Caco-2 (cell line): Measurements from ENCODE around the gene TTC33. TPM values are rescaled to one million over a fixed set of nuclear protein-coding genes. Genes with fewer than 3 reads are reported as not detected.

ENCODE experiments used
- BruUV-seq: library from RNA; stranded (reverse); fragments of 400-500 nt; replicated peaks from 2 replicates; lab custom pipeline; 2021; lab: Mats Ljungman, UMichigan
- CTCF ChIA-PET: fragments of 300-600 bp; sonication (Branson Sonifier 250); formaldehyde crosslinking; loops from one replicate; lab custom pipeline; 2022; ENCODE audit warnings: antibody characterized with exemption; lab: Charles Lee
- POLR2A ChIA-PET: fragments of 300-600 bp; sonication (Branson Sonifier 250); formaldehyde crosslinking; loops from one replicate; lab custom pipeline; 2022; ENCODE audit warnings: antibody characterized with exemption; lab: Charles Lee
- DNase-seq, 2 experiments: peaks; one replicate each; pipeline versions ENCODE4 v3.0.0 to v3.0.0-alpha.2; 2020 to 2022
- H3K27me3 ChIP-seq: replicated peaks from 2 replicates; pipeline ENCODE4 v1.6.0; 2011; ENCODE audit warnings: low read length; ENCODE audit not compliant: control insufficient read depth, insufficient read depth
- H3K36me3 ChIP-seq: 2 replicates; pipeline ENCODE4 v1.5.1; 2011; ENCODE audit warnings: low read length; ENCODE audit not compliant: control insufficient read depth, insufficient read depth
- H3K4me1 ChIP-seq: fragments of 250-450 bp; sonication (Bioruptor Pico); 2 replicates; pipeline ENCODE4 v1.5.1; 2020; ENCODE audit warnings: mild to moderate bottlenecking
- H3K4me3 ChIP-seq: 2 replicates; pipeline ENCODE4 v1.5.1; 2011; ENCODE audit warnings: low read depth, mild to moderate bottlenecking, control low read depth, low read length
- H3K9me3 ChIP-seq: fragments of 250-450 bp; sonication (Bioruptor Pico); 2 replicates; pipeline ENCODE4 v1.5.1; 2020; ENCODE audit warnings: mild to moderate bottlenecking, moderate library complexity
- H3K27ac Mint-ChIP-seq: one replicate; pipeline ENCODE4 v1.8.0; 2022; ENCODE audit warnings: mixed read lengths; ENCODE audit not compliant: unreplicated experiment
- H3K27me3 Mint-ChIP-seq: one replicate; pipeline ENCODE4 v1.8.0; 2022; ENCODE audit warnings: mixed read lengths; ENCODE audit not compliant: insufficient read depth, unreplicated experiment
- H3K36me3 Mint-ChIP-seq: one replicate; pipeline ENCODE4 v1.8.0; 2022; ENCODE audit warnings: mild to moderate bottlenecking, mixed read lengths; ENCODE audit not compliant: insufficient read depth, unreplicated experiment
- H3K4me1 Mint-ChIP-seq: one replicate; pipeline ENCODE4 v1.8.0; 2022; ENCODE audit warnings: low read depth, mixed read lengths; ENCODE audit not compliant: unreplicated experiment
- H3K4me3 Mint-ChIP-seq: one replicate; pipeline ENCODE4 v1.8.0; 2022; ENCODE audit warnings: mild to moderate bottlenecking, moderate library complexity, mixed read lengths; ENCODE audit not compliant: unreplicated experiment
- H3K9me3 Mint-ChIP-seq: one replicate; pipeline ENCODE4 v1.8.0; 2022; ENCODE audit warnings: mixed read lengths; ENCODE audit not compliant: unreplicated experiment
- CTCF ChIP-seq, 2 experiments: fragments of 200-600 bp in 1 of 2; IDR thresholded peaks; 1 replicate in 1 of 2; 2 replicates in 1 of 2; pipeline versions ENCODE4 v1.5.1 to v1.8.0; 2011 to 2022; ENCODE audit warnings: antibody characterized with exemption in 1 of 2, control low read depth in 1 of 2, inconsistent platforms in 1 of 2, low read depth in 1 of 2, low read length in 1 of 2, mild to moderate bottlenecking in 1 of 2, moderate library complexity in 1 of 2; ENCODE audit not compliant: insufficient read depth in 1 of 2, severe bottlenecking in 1 of 2, unreplicated experiment in 1 of 2
- intact Hi-C: fragments of 100-400 bp; cut with micrococcal nuclease; formaldehyde crosslinking; loops from one replicate; pipeline ENCODE4 v1.10.0; 2022; ENCODE audit not compliant: unreplicated experiment
- total RNA-seq: library from RNA; stranded (reverse); gene quantifications from 2 replicates; pipeline ENCODE4 v1.2.3, GENCODE V29; 2022

TTC33 gene
- total RNA-seq, 1 experiment from 2014 or later: 8.6 TPM

- ChIA-PET CTCF (no interaction called here), POLR2A (no interaction called here)
- DNase-seq: no peak
- no peak overlapping the region for H3K4me3 Mint-ChIP-seq
- no peaks in the 10 kb centered on the region for H3K36me3 ChIP-seq
- peaks cover 6% of the 10 kb centered on the region for H3K4me1 Mint-ChIP-seq
- intact Hi-C loops: no loop called here
- no TSS peak for BruUV-seq
- no peak overlapping the region for H3K27ac Mint-ChIP-seq
- 0 out of 2 replicates have a peak, but pooled peaks cover 3% of the 10 kb centered on the region for H3K9me3 ChIP-seq
- no peaks in the 10 kb centered on the region for H3K27me3 Mint-ChIP-seq
- peaks cover 10% of the 10 kb centered on the region for H3K9me3 Mint-ChIP-seq
- H3K36me3 Mint-ChIP-seq: no peaks in the 10 kb centered on the region
- no peak for TF ChIP-seq CTCF (IDR thresholded peaks at IDR 0.05; ENCODE audit: insufficient read depth in 1 of 2, low read depth in 1 of 2, low read length in 1 of 2, severe bottlenecking in 1 of 2, unreplicated experiment in 1 of 2)
- no peaks in the 10 kb centered on the region for H3K27me3 ChIP-seq
- H3K4me1 ChIP-seq: peaks cover 7% of the 10 kb centered on the region; the same call in 1 of the 2 replicates
- no peak overlapping the region for H3K4me3 ChIP-seq
These were observed 55.5 kb downstream of the TTC33 start for GRCh38 chr5:40700116-40700782.

DNA sequence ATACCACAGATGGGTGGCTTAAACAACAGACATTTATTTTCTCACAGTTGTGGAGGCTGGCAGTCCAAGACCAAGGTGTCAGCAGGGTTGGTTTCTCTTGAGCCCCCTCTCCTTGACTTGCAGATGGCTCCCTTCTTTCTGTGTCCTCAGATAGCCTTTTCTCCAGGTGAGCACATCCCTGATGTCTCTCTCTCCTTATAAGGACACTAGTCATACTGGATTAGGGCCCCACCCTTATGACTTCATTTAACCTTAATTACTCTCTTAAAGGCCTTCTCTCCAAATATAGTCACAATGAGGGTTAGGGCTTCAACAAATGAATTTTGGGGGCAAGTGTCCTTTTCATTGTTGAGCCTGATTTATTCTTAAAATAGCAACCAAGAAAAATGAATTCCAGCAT, 61.3 kb downstream of the TTC33 start:
- ChIA-PET CTCF (no interaction called here), POLR2A (no interaction called here)
- no peaks in the 10 kb centered on the region for H3K36me3 ChIP-seq
- TF ChIP-seq CTCF (IDR thresholded peaks at IDR 0.05; ENCODE audit: insufficient read depth in 1 of 2, low read depth in 1 of 2, low read length in 1 of 2, severe bottlenecking in 1 of 2, unreplicated experiment in 1 of 2): no peak
- intact Hi-C loops: no loop called here
- H3K4me3 ChIP-seq: no peak overlapping the region
- H3K4me1 Mint-ChIP-seq: no peaks in the 10 kb centered on the region
- no peaks in the 10 kb centered on the region for H3K27me3 ChIP-seq
- no peaks in the 10 kb centered on the region for H3K36me3 Mint-ChIP-seq
- no TSS peak for BruUV-seq
- DNase-seq: no peak
- H3K27ac Mint-ChIP-seq: no peak overlapping the region
- peaks cover 10% of the 10 kb centered on the region for H3K9me3 Mint-ChIP-seq
- H3K9me3 ChIP-seq: no peaks in the 10 kb centered on the region
- no peaks in the 10 kb centered on the region for H3K27me3 Mint-ChIP-seq
- no peaks in the 10 kb centered on the region for H3K4me1 ChIP-seq
- H3K4me3 Mint-ChIP-seq: no peak overlapping the region

GRCh38 chr5:40691894-40692293, 63.9 kb downstream of the TTC33 start:
- CTCF ChIA-PET: no interaction called here
- intact Hi-C loops: no loop called here

More at GRCh38 chr5:40691894-40692293, 63.9 kb downstream of the TTC33 start:
- Mint-ChIP-seq H3K36me3 (no peaks in the 10 kb centered on the region), H3K9me3 (peaks cover 6% of the 10 kb centered on the region), H3K4me1 (no peaks in the 10 kb centered on the region), H3K27me3 (peaks cover 2% of the 10 kb centered on the region), H3K4me3 (no peak overlapping the region), H3K27ac (no peak overlapping the region)
- Histone ChIP-seq H3K9me3 (no peaks in the 10 kb centered on the region), H3K27me3 (no peaks in the 10 kb centered on the region; the same call in 1 of the 2 replicates), H3K36me3 (no peaks in the 10 kb centered on the region), H3K4me3 (no peak overlapping the region), H3K4me1 (no peaks in the 10 kb centered on the region)
- DNase-seq: no peak
- no peak for TF ChIP-seq CTCF (IDR thresholded peaks at IDR 0.05; ENCODE audit: insufficient read depth in 1 of 2, low read depth in 1 of 2, low read length in 1 of 2, severe bottlenecking in 1 of 2, unreplicated experiment in 1 of 2)
- POLR2A ChIA-PET: no interaction called here
- no TSS peak for BruUV-seq
